ENCODE measurements around the gene DDX54.
A peak's percentile ranks its signal among the peaks of the same experiment; 100 is the strongest.

The DDX54 gene

DNA sequence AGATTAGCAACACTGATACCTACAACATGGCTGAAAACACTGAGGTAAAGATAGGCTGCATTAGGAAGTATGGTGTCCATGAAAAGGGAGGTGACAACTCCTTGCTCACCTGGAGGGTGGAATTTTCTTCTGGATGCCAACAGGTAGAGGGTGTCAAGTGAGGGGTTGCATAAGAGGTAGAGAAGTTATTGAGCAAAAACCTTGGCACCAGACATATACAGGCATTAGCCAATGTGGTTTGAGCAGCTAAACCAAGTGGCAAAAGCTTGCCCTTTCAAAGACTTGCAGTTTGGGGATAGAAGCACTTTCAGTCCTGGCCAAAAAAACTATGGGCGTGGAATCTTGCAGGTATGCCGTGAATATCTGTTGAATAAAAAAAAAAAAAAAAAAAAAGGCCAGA, 4.1 kb upstream of the DDX54 start:
- DNase-seq = no peak

DNA sequence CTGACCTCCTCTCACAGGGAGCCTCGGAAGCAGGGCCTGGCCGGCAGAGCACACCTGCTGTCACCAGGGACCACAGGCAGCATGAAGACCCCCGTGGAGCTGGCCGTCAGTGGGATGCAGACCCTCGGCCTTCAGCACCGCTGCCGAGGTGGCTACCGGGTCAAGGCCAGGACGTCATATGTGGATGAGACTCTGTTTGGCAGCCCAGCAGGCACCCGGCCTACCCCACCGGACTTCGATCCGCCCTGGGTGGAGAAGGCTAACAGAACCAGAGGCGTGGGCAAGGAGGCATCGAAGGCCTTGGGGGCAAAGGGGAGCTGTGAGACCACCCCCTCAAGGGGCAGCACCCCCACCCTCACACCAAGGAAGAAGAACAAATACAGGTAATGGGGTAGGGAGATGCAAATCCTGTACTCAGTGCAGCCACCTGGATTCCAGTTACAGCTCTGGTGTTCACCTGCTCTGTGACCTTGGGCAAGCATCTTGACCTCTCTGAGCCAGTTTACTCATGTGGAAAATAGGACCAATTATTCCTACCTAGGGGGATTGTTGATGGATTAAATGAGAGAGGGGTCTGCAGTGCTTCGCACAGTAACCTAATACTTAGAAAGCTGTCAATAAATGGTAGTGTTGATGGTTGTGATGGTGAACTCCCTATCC, 1.5 kb upstream of the DDX54 start:
- DNase-seq = no peak

DNA sequence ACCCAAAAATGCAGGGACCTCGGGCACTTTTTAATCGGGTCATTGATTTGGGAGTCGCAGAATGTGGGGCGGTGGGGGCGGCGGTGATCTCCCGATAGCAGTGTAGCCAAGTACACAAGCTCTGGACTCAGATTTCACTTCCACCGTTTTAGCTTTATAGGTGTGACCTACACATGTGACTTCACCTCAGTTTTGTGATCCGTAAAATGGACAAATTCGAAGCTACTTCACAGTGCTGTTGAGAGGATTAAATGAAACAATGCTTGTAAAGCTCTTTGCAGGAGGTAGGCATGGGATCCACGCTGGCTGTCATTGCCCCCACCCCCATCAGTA, 721 bp upstream of the DDX54 start:
- peak; percentile 29 to 73 (median 42) for DNase-seq

DNA sequence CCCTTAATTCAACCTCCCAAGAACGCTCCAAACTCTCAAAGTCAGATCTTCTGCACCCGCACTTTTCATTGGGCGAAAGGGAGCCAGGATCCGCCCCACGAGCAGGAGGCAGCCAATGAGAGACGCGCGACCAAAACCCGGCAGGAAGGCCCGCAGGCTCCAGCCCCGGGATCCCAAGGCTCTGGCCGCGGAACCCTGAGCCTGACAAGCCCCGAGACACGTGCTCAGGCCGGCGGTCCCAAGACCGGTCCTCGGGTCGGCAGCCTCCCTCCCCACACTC, 438 bp downstream of the DDX54 start:
- peak; percentile 82 to 92 (median 88) for DNase-seq

DNA sequence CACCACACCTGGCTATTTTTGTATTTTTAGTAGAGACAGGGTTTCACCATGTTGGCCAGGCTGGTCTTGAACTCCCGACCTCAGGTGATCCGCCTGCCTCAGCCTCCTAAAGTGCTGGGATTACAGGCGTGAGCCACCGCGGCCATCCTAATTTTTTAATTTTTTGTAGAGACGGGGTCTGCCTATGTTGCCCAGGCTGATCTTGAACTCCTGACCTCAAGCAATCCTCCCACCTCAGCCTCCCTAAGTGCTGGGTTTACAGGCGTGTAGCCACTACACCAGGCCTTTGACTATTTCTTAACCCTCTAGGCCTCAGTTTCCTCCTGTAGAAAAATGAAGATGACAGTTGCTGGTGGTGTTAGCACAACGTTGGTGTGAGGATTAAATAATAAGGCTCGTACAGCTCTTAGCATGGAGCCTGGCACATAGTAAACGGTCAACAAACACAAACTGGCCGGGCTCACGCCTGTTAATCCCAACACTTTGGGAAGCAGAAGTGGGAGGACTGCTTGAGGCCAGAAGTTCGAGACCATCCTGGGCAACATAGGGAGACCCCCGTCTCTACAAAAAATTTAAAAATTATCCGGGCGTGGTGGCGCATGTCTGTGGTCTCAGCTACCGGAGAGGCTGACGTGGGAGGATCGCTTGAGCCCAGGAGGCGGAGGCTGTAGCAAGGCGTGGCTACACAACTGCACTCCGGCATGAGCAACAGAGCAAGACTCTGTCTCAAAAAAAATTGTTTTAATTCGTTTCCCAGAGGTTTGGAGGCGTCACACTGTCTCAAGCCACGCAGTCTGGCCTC, 979 bp downstream of the DDX54 start:
- DNase-seq = no peak

DNA sequence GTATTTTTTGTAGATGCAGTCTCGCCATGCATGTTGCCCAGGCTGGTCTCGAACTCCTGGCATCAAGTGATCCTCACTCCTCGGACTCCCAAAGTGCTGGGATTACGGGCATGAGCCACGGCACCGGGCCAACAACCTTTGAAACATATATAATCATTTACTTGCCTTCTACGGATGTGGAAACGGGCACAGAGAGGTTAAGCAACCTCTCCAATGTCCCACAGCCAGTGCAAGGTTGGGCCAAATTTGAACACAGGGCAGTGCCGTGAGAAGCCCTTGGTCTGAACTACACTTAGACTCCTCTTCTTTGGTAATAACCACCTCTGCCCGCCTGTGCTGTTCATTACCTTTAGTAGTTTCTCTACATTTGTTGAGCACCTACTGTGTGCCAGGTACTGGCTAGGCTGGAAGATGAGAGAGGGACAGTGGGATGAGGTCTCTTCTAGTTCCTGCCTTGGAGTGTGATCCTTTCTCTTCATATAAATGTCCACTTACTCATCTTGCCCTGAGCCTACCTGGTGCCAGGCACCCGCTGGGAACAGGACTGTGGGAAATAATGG, 2.2 kb downstream of the DDX54 start:
- no peak for DNase-seq

DNA sequence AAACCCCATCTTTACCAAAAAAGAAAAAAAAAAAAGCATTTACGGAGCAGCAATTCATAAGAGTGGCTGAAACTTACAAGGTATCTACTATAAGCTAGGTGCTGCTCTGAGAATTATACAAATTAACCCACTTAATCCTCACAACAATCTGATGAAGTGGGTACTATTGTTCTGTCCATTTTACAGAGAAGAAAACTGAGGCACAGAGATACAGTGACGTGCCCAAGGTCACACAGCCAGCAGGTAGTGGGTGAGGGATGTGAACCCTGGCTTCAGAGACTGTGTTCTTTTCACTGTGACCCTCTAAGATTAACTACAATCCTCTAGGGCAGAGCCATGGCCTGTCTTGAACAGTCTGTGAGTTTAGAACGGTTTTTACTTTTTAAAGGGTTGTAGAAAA, 3.3 kb downstream of the DDX54 start:
- DNase-seq = no peak

DNA sequence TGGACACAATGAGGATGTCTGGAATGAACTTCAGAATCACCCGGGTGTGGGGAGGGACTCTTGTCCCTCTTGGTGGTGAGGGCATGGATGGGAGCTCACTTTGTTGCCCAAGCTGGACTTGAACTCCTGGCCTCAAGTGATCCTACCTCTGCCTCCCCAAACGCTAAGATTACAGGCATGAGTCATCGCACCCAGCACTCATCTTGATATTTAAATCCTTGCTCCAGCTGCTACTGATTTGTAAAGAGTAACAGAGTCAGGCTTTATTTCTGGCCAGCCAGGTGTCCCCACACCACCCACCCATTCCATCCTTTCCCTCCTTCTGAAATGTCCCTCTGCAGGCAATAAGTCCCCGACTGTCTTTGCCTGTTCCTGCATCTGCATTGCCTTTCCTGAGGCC, 4.9 kb downstream of the DDX54 start:
- no peak for DNase-seq

DNA sequence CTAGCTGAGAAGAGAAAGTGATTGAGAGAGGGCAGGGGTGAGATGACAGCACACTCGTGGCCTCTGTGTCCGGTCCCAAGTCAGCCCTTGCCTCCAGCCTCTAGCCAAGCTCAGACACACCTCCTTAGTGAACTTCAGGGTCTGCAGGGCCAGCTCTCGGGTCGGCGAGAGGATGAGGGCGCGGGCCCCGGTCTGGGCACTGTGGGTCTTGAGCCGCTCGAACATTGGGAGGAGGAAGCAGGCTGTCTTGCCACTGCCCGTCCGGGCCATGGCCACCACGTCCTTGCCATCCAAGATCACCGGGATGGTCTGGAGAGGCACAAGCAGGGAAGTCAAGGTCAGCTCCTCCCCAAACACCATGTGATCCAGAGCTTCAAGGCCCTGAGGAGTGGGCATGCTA, 6.3 kb downstream of the DDX54 start:
- no peak for DNase-seq

DNA sequence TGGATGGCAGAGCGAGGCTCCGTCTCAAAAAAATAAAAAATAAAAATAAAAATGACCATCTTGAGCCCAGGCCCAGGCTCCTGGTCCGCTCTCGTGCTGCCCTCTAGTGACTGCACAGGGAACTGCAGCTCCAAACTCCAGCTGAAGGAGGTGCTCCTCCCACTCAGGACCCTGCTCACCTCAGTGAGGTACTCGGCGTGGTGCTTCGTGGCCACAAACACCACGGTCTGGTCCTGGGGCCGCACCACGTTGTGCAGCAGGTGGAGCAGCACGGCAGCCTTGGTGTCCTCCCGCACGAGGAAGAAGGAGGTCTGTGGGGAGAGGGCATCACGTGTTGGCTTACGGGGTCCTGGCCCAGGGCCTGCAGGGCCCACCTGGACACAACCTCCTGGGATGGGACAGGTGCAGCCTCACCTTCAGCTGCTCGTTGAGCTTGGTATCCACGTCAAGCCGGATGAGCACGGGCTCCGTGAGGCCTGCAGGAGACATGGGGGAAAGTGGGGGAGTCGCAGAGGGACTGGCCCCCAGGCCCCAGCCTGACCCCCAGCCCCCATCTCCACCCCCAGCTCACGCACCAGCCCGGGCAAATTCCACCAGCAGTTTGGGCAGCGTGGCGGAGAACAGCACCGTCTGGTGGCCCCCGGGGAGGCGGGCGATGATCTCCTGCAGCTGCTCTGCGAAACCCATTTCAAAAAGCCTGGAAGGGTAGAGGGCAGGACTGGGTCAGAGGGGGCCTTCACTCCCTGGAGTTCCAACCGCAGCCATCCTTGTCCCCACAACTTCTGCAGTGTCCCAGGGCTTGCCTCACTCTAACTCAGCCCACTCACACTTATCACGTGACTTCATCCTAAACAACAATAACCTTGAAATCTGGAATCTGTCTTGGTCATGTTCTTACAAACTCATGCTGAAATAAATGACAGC, 10.6 kb downstream of the DDX54 start:
- peak; percentile 46 to 66 (median 59) for DNase-seq

DNA sequence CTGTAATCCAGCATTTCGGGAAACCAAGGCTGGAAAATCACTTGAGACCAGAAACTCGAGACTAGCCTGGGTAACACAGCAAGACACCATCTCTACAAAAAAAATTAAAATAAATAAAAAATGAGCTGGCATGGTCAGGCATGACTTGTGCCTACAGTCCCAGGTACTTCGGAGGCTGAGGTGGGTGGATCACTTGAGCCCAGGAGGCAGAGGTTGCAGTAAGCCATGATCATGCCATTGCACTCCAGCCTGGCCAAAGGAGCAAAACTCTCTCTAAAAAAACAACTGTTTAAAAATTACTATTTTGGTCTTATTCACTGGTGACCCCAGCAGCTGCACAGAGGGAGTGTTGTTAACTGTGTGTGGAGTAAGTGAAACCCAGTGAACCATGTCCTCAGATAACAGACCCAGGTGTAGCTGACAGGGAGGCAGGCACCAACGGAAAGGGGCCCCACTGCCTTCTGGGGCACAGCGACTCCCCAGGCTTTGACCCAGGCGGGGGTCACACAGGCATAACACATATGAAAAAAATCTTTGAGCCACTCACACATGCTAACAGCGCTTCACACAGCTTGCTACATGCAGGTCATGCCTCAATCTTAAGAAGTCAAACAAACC, 12.1 kb downstream of the DDX54 start:
- DNase-seq = no peak

DNA sequence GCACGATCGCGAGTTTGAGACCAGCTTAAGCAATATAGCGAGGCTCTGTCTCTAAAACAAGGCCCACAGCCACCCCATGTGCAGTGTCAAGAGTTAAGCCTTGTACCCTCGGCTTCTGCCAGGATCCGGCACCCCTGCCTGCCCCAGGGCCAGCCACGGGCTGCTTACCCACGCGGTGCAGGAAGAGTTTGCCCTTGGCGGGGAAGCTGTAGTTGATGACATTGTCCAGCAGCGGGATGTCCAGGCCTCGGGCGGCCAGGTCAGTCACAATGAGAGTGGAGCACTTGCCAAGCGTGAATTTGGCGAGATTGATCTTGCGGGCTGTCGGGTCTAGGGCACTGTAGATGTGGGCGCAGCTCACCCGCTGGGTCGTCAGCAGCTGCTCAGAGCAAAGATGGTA, 13.1 kb downstream of the DDX54 start:
- no peak for DNase-seq

DNA sequence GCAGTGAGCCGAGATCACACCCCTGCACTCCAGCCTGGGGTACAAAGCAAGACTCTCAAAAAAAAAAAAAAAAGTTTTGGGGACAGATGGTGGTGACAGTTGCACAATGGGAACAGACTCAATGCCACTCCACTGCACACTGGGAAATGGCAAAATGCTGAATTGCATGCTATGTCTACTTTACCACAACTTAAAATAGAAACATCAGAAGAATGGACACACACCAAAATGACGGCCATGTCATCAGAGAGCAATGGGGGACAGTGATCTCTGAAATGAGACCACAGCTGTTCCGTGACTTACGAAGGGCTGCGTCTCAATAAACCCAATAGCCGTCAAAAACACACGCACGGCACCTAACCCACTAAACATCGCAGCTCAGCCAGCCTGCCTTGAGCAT, 13.7 kb downstream of the DDX54 start:
- no peak for DNase-seq

DNA sequence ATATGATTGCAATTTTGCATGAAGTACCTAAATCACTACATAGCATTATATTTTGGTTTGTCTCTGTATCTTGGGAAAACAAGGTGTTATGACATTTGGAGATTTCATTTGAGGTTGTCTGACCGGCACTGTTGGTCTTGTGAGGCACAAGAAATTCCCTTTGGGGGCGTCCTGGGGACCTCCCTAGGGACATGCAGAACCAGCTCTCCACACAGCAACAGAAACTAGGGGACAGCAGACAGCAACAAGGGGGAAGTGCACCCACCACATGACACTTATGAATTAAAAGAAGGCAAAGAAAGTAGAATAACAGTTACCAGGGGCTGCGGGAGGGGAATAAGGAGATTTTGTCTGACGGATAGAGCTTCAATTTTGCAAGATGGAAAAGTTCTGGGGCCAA, 14.4 kb downstream of the DDX54 start:
- no peak for DNase-seq

DNA sequence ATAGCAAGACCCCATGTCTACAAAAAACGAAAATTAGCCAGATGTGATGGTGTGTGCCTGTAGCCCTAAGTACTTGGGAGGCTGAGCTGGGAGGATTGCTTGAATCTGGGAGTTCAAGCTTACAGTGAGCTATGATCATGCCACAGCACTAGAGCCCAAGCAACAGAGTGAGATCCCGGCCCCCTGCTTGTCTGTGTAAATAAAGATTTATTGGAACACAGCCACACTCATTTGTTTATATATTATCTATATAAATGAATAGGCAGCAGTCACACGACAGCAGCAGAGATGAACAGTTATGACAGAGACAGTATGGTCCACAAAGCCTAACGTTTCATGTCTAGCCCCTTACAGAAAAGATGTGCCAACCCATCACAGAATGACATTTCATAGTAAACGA, 14.8 kb downstream of the DDX54 start:
- DNase-seq = no peak

DNA sequence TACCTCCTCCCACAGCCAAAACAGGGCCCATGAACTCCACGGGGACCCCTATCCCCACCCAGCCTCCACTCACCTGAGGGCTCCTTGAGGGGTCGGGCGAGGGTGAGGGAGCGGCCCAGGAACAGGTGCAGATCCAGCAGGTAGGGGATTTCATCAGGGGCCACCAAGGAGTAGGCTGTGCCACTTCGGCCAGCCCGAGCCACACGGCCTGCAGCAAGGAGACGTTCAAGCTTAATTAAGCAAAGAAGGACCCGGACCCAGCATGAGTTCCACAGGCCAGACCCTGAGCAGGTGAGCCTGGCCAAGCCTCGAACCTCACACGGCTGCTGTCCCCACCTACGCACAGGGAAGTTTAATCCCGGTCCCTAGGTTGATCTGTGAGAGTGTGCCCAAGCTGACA, 15.6 kb downstream of the DDX54 start:
- no peak for DNase-seq

DNA sequence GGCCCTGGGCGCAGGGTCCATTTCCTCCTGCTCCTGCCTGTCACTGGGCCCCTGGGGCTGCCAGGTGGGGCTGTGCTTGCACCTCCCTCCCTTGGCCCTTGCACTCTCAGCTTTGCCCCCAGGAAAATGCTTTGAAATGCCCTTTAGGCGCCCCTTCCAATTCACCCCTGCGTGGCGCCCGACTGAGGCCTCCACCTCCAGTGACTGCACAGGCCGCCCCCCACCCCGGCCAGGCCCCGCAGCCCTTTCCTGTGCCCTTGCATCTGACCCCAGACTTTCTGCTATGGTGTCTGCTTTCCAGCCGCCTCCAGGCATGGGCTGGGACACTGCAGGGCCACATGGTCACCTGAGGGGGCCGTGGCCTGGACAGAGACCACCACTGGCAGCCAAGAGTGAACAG, 17.4 kb downstream of the DDX54 start:
- no peak for DNase-seq

DNA sequence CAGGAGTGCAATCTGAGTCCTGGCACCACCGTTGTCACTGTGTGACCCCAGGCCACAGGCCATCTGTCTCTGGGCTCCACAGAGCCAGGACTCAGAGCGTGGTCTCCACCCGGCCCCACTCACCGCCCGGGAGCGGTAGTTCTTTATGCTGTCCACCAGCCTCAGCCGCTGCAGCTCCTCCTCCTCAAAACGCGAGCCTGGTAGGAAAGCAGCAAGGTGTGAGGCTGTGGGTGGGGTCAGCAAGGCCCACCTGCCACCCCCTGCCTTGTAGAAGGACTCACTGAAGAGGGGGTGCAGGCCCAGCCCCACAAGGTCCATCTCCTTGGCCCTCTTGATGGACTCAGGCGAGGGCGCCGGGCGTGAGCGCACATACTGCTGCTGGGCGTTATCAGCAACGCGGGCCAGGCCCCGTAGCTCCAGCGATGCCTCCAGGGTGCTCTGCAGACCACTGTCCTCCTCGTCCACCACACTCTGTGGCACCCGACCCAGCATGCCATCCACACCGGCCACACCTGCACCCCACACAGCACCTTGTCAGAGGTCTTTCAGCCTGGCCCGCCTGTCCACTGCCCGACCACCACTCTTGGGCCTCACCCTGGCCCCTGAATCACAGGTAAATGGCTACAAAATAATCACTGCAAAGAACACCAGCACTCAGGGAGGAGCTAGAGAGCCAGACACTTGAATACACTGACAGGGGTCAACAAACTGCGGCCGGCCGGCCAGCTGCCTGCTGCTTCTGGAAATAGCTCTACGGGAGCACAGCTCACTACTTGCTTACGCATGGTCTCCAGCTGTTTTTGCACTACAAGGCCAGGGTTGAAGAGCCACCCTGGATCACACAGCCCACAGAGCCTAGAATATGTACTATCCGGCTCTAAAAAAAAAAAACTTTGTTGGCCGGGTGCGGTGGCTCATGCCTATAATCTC, 19.5 kb downstream of the DDX54 start:
- DNase-seq = no peak

DNA sequence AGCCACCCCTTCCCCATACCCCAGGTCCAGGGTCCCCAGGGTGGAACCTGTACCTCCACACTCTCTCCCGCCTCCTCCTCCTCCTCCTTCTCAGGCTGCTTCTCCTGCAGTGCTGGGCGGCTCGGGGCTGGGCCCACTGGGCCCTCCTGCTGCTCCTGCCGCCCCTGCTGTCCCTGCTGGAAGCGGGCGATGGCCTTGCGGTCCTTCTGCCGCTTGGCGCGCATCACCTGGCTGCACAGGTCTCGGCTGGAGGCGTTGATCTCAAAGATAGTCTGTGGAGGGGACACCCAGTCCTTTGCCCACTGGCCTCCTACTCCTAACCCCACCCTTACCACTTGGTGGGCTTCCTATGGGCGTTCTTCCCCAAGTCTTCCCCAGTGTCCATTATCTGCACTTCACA, 21.3 kb downstream of the DDX54 start:
- DNase-seq = no peak

DNA sequence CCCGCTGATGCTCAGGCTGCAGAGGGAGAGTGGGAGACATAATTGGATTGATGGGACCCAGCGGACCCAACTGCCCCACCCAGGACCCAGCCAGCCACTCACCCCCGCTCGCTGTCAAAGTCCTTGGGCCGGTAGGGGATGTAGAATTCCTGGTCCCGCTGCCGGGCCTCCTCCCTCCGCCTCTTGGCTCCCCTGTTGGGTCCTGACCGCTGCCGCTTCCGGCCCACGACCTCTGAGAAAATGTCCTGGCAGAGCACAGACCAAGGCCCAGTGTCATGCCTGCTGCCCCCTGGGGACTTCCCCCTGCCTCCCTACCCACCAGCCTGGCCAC, 22.3 kb downstream of the DDX54 start:
- no peak for DNase-seq

DNA sequence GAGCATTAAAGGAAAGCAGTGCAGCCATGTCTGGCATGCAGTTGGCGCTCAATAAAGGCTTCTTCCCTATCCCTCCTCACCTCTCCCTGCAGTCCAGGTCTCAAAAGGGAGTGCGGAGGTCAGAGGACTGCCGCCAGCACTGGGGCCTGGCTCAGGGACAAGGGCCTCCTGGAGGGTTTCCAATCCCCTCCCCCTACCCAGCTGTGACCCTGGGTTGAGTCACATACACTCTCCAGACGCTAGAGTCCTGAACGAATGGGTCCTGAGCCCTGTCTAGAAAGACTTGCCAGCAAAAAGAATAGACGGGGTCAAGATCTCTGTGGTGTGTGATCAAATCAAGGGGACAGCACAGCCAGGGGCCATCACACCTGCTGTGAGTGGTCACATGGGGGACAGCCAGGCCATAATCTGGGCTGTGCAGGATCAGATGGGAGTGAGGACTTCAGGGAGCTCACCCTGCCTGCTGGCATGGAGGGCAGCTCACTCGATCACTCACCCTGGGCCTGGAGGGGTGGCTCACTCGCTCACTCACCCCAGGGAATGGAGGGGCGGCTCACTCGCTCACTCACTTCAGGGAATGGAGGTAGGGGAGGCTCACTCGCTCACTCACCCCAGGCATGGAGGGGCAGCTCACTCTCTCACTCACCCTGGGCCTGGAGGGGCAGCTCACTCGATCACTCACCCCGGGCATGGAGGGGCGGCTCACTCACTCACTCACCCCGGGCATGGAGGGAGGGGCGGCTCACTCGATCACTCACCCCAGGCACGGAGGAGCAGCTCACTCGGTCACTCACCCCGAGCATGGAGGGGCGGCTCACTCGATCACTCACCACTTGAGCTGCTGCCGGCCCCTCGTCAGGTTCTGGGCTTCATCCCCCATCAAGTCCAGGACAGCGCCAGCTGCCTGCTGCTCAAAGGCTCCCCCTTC, 22.9 kb downstream of the DDX54 start:
- no peak for DNase-seq

Measured in NCI-H1417 (cell line).